B cell (primary cell): ENCODE measurements around the gene ACKR1.

Experiments
- EZH2 ChIP-seq: IDR thresholded peaks from 2 replicates; pipeline ENCODE4 v1.6.1; 2012; ENCODE audit warnings: borderline replicate concordance, low read depth, mild to moderate bottlenecking, moderate library complexity, low read length; ENCODE audit not compliant: insufficient read depth, poor library complexity, severe bottlenecking
- TF ChIP-seq, protein P1 (sequence below): fragments of 200-600 bp; IDR thresholded peaks from one replicate; pipeline ENCODE4 v1.8.0; 2022; ENCODE audit warnings: antibody characterized with exemption, mild to moderate bottlenecking

- TF ChIP-seq, protein P1, sequence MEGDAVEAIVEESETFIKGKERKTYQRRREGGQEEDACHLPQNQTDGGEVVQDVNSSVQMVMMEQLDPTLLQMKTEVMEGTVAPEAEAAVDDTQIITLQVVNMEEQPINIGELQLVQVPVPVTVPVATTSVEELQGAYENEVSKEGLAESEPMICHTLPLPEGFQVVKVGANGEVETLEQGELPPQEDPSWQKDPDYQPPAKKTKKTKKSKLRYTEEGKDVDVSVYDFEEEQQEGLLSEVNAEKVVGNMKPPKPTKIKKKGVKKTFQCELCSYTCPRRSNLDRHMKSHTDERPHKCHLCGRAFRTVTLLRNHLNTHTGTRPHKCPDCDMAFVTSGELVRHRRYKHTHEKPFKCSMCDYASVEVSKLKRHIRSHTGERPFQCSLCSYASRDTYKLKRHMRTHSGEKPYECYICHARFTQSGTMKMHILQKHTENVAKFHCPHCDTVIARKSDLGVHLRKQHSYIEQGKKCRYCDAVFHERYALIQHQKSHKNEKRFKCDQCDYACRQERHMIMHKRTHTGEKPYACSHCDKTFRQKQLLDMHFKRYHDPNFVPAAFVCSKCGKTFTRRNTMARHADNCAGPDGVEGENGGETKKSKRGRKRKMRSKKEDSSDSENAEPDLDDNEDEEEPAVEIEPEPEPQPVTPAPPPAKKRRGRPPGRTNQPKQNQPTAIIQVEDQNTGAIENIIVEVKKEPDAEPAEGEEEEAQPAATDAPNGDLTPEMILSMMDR: no peak
- TF ChIP-seq EZH2: no peak
Observed at GRCh38 chr1:159190441-159190840, 14.2 kb upstream of the ACKR1 start.
